HG03439 (cell line): Measurements from ENCODE around the gene PCGF3.
"Not testable (repeated sequence)": the region's sequence is repeated elsewhere in the genome, so short reads cannot be mapped to it uniquely, and the experiment has no call there.

Experiments
- ATAC-seq: cut with Tn5 transposase; IDR thresholded peaks from one replicate; pipeline ENCODE4 v1.9.1; 2021; ENCODE audit warnings: mild to moderate bottlenecking, moderate library complexity; ENCODE audit not compliant: unreplicated experiment

PCGF3 gene

DNA sequence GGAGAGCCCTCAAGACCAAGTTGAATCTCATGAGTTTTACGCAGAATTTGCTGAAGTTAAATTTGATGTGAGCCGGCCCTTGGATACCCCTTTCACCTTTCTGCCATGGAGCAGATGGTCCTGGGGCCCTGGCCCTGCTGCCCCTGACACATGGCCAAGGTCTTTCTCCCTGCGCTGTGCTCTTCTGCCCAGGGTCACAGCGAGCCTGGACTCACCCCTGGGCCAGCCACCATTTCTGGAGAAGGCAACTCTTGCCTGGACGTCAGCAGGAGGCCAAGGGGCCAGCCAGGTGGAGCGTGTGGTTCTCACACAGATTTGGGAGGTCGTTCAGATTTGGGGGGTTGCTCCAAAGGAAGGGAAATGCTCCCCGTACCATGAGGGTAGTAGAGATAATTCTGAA is 30.0 kb downstream of the PCGF3 start:
- no peak for ATAC-seq

- ATAC-seq = not testable (repeated sequence)
These were observed 30.9 kb downstream of the PCGF3 start for GRCh38 chr4:736561-736960.

DNA sequence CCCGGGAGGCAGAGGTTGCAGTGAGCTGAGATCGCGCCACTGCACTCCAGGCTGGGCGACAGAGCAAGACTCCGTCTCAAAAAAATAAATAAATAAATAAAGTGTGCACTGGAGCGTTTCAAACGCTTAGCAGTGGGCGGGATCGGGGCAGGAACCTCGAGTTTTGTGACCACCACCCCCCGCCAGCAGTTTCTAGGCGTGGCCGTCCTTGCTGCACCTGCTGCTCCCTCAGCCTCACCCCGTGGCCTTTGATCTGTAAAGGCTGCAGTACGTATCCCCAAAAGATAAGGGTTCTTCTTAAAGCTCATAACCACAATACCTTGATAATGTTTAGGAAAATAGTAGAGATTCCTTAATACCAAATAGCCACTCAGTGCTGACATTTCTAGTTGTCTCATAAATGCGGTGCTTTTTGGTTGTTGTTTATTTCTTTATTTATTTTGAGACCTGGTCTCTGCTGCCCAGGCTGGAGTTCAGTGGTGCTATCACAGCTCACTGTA is 33.2 kb downstream of the PCGF3 start:
- ATAC-seq = no peak

DNA sequence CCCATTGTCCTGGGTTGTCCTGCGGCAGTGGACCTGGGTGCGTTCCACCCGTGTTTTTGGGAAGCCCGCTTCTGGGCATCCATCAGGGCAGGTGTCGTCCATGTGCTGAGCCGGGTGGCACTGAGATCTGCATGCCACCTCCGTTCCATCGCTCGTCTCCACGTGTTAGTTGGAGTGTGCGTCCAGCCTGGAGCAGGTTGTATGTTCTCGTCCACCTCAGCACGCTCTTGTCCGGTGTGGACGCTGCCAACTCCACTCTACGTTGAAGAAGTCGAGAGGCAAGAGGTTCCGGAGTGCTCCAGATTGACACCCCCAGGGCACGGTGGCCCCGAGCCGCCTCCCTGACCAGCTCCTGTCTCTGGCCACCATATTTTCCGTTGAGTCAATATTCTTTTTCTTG is 33.9 kb downstream of the PCGF3 start:
- ATAC-seq = no peak

- ATAC-seq = no peak
These were observed 34.4 kb downstream of the PCGF3 start for GRCh38 chr4:740011-740410.

DNA sequence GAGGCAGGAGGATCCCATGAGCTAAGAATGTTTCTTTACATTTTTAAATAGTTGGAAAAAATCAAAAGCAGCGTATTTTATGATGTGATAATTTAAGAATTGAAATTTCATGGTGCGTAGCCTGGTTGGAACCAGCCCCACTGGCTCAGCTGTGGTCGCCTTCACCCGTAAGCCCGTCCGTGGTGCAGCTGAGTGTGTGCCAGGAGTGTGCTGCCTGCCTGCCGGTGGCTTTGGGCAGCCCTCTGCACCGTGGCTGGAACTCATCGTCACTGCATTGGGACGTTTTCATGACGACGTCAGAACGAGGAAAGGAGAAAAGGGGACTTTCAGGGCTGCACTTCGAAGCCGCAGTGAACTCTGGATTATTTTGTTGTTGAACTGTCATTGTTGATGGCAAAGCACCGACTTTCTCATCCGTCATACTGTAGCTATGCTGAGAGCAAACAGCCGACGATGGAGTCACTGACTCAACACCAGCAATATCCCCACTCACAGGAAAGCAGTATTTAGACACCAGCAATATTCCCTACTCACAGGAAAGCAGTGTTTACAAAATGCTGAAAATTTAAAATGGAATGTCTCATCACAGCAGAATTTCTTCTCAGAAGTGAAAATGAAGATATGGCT is 35.1 kb downstream of the PCGF3 start:
- no peak for ATAC-seq

GRCh38 chr4:742096-742741 is 36.6 kb downstream of the PCGF3 start:
- no peak for ATAC-seq

DNA sequence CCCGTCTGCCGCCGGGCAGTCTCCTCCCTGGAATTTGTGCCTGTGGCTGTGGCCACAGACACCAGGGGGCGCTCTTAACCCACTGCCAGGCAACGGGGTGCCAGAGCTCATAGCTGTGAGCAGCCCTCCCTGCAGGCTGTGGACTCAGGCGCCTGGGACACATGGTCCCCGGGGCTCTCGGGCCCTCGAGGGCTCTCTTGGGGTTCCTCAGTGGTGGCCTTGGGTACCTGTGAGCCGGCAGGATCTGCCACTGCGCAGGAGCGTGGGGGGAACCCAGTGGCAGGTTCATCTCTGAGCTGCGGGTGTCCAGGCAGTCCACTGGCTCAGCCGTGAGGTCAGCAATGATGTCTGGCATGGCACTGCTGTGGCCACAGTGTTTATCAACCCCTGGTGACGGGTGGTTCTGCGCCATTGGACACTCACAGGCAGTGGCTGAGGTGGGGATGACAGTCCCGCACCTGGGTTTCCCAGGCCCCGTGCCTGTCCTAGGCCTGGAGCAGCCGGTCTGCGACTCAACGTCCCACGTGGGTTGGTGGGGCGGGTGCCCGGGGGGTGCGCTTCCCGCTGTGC is 37.2 kb downstream of the PCGF3 start:
- peak; percentile 59 for ATAC-seq

DNA sequence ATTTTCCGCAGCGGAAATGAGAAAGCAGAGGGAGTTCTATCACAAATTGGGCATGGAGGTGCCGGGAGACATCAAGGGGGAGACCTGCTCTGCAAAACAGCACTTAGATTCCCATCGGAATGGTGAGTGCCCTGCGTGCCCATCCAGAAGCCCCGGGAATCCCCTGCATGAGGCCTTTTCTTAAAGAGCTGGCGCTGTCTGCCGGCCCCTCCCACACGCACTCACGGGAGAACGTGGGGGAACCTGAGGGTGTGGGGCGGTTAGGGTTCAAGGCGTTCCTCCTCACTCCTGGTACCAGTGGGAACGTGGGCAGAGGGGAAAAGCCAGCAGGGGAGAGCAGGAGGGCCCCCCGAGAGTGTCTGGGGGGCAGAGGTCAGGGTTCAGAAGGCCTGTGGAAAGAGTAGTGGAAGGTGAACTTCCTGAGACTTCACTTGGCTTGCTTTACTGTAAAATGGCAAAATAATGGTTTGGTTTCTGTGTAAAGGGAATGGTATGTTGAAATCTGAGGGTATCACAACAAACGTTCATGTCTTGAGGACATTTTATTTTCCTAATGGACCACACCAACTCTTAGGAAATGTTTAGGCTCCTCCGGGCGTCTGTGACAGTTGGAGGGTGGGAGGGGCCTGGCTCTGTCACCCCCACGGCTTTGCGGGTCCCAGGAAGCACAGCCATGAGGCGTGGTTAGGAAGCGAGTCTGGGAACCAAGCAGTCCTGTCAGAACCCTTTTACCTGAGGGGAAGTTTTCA is 38.0 kb downstream of the PCGF3 start:
- no peak for ATAC-seq

DNA sequence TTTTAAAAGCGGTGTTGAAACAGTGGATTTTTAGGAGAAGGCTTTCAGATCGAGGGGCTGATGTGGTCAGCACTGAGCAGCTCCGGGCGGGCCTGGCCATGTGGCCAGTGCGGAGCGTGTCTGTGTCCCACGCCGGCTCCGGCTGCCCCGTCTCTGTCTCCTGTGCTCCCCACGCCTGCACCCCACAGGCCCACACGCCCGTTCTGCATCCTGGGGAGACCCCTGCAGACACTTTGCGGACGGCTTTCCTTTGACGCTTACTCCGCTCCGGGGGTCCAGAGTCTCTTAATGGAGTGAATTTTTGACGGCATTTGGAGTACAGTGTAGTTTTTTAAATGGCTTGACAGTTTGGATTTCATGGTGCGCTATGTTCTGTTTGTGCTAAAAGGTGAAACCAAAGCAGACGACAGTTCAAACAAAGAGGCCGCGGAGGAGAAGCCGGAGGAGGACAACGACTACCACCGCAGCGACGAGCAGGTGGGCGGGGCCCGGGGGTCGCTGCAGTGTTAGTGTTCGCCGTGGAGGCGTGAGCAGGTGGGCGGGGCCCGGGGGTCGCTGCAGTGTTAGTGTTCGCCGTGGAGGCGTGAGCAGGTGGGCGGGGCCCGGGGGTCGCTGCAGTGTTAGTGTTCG is 38.7 kb downstream of the PCGF3 start:
- ATAC-seq = no peak

DNA sequence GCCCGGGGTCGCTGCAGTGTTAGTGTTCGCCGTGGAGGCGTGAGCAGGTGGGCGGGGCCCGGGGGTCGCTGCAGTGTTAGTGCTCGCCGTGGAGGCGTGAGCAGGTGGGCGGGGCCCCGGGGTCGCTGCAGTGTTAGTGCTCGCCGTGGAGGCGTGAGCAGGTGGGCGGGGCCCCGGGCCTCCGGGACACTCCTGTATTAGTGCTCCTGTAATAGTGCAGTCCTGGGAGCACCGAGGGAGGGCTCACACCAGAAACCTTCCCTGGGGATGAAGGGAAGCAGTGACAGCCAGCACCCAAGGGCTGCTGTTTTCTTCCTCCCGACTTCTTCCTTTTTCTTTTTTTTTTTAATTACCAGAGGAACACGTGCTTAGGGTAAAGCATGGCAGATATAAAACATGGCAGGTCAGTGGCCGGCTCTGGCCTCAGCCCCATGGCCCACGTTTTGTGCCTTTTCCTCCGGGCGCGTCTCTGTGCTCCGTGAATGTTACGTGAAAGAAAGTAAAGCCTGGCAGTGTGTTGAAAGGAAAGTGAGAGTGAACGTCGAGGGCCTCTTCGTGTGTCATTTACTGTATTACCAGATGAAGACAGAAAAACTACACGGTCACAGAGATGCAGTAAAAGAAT is 42.0 kb downstream of the PCGF3 start:
- no peak for ATAC-seq

GRCh38 chr4:748461-748860 is 42.8 kb downstream of the PCGF3 start:
- ATAC-seq = no peak

- no peak for ATAC-seq
These were observed 44.4 kb downstream of the PCGF3 start for GRCh38 chr4:749698-750666.

- no peak for ATAC-seq
These were observed 46.0 kb downstream of the PCGF3 start for GRCh38 chr4:751676-752075.

DNA sequence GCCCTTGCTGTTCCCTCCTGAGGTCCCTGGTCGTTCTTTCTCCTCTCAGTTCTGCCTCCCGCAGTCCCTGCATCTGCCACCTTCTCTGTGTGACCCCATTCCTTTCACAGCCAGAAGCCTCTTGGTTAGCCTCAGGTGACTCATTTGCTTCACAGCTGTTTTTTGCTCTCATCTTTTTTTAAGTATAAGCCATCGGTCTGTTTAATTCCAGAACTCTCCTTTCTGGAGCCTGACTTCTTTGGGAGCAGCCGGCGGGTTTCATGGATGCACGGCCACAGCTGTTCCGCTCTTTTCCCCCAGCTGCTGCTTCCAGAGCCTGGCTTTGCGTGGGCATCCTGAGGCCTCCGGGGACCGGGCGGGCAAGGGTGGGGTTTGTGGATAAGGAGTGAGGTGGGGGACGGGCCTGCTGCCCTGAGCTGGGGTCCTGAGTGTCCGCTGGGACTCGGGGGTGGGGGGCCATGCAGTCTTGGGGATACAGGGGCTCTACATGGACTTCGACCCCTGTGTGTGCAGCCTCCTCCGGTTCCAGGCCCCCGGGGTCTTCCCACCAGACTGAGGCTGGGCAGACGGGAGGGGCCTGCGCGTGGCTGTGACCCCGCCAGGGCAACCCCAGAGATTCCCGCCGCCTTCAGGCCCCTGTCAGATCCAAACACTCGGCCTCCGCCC is 46.7 kb downstream of the PCGF3 start:
- ATAC-seq = no peak

- ATAC-seq = not testable (repeated sequence)
These were observed 47.6 kb downstream of the PCGF3 start for GRCh38 chr4:753186-753585.

DNA sequence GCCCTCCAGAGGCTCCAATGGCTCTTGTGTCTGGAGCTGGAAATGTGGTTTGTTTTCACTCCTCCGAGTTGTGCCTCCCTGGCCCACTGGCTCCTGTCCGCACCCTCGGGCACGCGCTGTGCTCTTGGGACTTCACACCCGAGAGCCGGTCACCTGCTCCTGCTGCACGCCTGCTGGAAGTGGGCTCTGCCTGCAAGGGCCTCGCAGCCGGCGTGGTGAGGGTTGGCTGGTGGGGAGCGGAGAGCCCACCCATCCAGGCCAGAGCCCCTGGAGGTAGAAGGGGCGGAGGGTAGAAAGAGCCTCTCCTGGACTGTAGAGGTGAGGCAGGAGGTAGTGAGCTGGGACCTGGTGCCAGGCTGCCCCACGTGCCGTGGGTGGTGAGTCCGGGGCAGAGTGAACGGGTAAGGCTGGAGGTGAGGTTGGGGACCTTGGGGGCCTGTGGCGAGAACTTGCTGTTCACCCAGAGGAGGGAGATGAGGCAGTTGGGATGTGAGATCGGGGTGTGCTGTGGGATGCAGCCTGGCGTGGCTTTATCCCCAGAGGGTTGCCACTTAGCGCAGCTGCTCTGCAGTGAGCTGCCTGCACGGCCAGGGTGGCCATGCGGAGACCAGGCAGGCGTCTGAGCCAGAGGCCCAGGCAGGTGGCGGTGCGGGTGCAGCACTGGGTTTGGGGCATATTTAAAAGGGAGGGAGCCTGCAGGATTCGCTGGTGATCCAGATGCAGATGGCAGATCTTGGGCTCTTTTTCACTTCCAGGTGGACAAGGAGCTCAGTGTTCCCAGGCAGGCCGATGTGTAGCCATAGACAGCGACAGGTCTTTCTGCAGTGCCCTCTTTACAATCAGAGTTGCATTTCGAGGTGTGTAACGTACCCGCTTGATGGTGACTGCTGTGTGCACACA is 48.8 kb downstream of the PCGF3 start:
- no peak for ATAC-seq

DNA sequence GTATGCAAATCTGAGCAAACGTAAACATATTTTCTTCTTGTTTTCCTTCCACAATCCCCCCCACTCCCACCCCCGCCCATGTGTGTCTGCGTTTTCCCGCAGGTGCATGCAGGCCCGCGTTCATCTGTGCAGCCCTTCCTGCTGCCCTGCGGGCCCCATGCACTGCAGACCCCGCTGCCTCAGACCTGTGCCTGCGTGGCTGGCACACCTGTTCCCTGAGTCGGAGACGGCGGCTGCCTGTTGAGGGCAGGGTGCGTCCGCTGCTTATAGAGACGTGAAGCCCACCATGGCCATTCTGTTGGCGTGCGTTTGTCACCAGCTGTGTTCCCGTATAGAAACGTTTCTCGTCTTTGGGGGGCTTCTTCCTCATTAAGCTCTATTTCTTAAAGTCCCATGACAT is 51.5 kb downstream of the PCGF3 start:
- ATAC-seq = no peak
